Inflammatory macrophage (primary cell): ENCODE measurements around the gene DQX1.
"Not testable (repeated sequence)": the region's sequence is repeated elsewhere in the genome, so short reads cannot be mapped to it uniquely, and the experiment has no call there.

ENCODE experiments used
- DNase-seq, 2 donors: peaks; one replicate each; pipeline ENCODE4 v3.0.0-alpha.2; 2020 to 2022

The DQX1 gene

DNA sequence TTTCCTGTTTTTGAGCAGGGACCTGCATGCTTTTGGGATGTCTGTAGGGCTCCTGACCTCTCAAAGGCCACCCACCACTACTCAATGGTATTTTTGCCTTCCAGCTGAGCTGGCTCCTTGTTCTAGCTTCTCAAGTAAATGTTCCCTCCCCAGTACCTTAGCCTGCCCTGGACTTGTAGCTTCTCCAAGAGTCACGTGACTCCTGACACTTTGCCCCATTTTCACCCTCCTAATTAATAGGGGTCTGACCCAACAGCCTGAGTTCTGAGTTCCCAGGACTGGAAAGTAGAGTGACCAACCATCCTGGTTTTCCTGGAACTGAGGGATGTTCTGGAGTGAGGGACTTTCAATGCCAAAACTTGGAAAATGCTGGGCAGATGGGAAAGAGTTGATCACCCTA, 30.6 kb downstream of the DQX1 start:
- DNase-seq: no peak

- DNase-seq: no peak
These were observed 32.5 kb downstream of the DQX1 start for GRCh38 chr2:74493546-74493945.

GRCh38 chr2:74491648-74492544, 34.1 kb downstream of the DQX1 start:
- no peak for DNase-seq

DNA sequence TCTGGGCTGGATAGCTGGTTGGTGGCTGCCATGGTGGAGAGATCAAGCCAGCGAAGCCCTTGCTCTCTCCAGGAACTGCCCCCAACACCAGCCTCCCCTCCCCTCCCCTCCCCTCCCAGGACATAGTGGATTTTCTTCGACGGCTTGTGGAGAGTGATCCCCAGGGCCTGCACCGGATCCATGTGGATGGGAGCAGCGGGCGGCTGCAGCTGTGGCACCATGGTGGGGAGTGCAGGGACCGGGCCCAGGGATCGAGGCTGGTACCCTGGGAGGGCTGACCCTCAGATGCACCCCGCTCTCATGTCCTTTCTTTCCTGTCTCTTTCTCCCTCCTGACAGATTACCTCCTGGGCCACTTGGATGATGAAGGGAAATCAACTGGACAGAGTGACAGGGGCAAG, 36.1 kb downstream of the DQX1 start:
- no peak for DNase-seq

DNA sequence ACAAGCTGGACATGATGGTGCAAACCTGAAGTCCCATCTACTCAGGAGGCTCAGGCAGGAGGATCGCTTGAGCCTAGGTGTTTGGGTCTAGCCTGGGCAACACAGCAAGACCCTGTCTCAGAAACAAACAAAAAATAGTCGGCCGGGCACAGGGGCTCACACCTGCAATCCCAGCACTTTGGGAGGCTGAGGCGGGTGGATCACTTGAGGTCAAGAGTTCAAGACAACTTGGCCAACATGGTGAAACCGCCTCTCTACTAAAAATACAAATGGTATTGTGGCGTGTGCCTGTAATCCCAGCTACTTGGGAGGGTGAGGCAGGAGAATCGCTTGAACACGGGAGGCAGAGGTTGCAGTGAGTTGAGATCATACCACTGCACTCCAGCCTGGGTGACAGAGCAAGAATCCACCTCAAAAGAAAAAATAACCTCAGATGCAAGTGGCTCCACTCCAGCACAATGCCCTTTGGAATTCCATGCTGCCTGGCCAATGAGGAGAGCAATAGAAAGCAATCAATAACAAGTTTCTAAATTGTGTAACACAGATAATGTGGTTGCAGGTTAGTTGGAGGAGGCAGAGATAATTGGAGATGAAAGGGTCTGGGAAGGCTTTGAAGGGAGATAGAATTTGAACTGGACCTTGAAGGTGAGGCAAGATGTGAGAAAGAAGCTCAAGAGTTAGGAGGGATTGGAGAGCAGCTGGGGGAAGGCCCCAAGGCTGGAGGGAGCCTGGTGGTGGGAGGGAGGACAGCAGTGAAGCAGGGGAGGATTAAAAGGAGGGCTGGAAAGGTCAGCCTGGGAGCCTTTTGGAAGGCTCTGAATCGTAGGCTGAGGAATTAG, 37.2 kb downstream of the DQX1 start:
- DNase-seq: no peak

DNA sequence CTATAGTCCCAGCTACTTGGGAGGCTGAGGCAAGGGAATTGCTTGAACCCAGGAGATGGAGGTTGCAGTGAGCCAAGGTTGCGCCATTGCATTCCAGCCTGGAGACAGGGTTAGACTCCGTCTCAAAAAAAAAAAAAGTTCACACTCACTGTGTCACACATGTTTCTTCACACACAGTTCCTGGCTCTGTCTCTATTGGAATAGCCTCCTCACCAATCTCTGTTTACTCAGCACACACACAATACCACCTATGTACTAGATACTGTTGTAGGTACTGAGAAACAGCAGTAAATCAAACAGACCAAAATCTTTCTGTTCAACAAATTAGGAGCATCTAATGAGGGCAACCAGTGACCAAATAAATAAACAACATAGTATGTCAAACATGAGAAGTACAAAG, 39.9 kb downstream of the DQX1 start:
- no peak for DNase-seq

DNA sequence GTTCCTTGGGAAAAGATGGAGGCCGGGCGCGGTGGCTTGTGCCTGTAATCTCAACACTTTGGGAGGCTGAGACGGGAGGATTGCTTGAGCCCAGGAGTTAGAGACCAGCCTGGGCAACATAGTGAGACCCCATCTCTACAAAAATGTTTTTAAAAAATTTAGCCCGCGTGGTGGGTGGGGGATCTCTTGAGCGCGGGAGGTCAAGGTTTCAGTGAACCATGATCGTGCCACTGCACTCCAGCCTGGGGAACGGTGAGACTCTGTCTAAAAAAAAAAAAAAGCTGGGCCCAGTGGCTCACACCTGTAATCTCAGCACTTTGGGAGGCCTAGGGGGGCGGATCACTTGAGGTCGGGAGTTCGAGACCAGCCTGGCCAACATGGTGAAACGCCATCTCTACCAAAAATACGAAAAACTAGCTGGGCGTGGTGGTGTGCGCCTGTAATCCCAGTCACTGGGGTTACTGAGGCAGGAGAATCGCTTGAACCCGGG, 42.3 kb downstream of the DQX1 start:
- not testable (repeated sequence) for DNase-seq

GRCh38 chr2:74482801-74483674, 43.0 kb downstream of the DQX1 start, which contains the start of the genes CCDC142 and TTC31:
Gene CCDC142, minus strand, starts transcription at chr2:74482998. Its CDS starts 161 bp downstream, at chr2:74482837.
Gene TTC31, plus strand, starts transcription at chr2:74483081. Its CDS starts 15 bp downstream, at chr2:74483096.
- peak; percentile 95 to 97 for DNase-seq

DNA sequence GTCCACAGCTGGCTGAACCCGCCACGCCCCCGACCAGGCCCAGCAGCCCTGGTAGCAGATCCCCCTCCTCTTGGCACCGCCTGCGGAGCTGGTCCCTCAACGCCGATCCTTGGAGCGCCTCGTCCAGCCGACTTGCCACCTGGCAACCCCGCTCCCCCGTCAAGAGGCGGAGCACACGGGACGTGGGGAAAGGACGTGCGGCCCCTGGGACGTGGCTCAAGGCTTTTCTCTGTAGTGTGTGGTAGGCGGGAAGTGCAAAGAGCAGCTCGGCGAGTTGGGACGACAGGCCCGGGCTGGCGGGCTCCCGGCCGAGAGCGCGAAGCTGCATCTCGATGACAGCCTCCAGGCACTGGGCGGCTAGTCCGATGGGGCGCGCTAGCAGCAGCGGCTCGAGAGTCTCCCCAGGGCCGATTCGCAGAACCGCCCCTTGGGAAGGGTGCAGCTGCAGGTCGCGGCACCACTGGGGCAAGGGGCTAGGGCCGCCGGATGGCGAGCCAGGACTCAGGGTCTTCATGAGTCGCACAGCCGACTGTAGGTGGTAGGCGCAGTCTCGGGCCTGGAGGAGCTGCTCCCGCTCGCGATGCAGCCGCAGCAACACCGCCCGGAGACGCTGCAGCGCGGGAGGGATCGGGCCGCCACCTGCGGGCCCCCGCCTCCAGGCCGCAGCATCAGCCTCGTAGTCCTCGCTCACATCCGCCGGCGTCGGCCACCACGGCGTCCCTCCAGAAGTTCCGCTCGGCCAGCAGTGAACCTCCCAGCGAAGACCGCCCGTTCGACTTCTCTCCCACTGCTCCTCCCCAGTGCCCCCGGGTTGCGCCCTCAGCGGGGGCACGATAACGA, 43.9 kb downstream of the DQX1 start:
- DNase-seq: peak in 1 of 2 donors; percentile 68

GRCh38 chr2:74481431-74481830, 44.6 kb downstream of the DQX1 start:
- peak; percentile 64 to 84 for DNase-seq

GRCh38 chr2:74474899-74475298, 51.1 kb downstream of the DQX1 start:
- DNase-seq: no peak

GRCh38 chr2:74474481-74474880, 51.5 kb downstream of the DQX1 start:
- DNase-seq: no peak

- DNase-seq: no peak
These were observed 53.1 kb downstream of the DQX1 start for GRCh38 chr2:74472945-74473258.

GRCh38 chr2:74472086-74472944, 53.7 kb downstream of the DQX1 start, which contains the start of gene MRPL53:
Gene MRPL53, minus strand, starts transcription at chr2:74472680. Its CDS starts 20 bp downstream, at chr2:74472660.
- DNase-seq: peak; percentile 93 to 94

GRCh38 chr2:74471332-74472065, 54.5 kb downstream of the DQX1 start:
- DNase-seq: no peak

GRCh38 chr2:74470742-74471141, 55.3 kb downstream of the DQX1 start:
- DNase-seq: not testable (repeated sequence)
